ENCODE measurements around the gene ILDR1.

The ILDR1 gene

DNA sequence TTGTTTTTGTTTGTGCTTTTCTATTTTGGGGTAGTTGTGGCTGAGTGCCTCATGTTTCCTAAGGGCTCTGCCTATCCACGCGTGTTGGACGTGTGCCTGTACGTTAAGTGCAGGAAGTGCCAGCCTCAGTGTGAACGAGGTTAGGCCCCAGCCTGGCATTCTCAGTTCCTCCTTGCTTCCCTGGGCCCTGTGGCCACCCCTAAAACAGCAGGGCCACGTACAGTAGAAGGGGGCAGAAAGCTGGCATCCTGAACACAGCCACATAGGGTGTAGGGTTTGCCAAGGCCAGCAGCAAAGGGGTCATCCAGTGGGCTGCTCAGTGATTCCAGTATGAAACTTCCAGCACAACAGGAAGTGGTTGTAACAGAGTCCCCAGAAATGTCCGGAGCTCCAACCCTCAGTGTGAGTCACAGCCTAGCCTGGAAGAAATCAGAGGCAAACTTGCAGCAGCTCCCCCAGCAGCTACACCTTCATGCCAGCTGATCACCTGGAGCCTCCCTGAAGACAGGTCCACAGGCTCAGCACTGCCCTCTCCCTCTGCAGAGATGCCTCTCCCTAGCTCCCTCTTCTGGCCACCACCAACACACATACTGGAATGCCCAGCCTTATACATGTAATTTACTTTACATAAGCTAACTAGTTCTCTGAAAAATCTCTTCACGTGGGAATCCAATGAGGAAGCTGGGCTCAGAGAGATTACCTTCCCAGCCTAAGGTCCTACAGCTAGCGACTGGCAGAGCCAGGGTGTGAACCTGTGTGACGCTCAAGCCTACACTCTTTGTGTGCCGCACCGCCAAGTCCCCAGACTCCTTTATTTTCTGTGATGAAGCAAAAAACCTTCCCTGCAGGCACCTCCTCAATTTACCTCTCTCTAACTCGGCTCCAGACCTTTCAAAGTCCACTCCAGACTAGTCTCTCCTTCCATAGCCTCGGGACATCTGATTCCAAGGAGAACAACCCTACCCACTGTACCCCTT lies 26.6 kb downstream of the ILDR1 start:
- TF ChIP-seq, protein P1, sequence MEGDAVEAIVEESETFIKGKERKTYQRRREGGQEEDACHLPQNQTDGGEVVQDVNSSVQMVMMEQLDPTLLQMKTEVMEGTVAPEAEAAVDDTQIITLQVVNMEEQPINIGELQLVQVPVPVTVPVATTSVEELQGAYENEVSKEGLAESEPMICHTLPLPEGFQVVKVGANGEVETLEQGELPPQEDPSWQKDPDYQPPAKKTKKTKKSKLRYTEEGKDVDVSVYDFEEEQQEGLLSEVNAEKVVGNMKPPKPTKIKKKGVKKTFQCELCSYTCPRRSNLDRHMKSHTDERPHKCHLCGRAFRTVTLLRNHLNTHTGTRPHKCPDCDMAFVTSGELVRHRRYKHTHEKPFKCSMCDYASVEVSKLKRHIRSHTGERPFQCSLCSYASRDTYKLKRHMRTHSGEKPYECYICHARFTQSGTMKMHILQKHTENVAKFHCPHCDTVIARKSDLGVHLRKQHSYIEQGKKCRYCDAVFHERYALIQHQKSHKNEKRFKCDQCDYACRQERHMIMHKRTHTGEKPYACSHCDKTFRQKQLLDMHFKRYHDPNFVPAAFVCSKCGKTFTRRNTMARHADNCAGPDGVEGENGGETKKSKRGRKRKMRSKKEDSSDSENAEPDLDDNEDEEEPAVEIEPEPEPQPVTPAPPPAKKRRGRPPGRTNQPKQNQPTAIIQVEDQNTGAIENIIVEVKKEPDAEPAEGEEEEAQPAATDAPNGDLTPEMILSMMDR (IDR thresholded peaks at IDR 0.05; ENCODE audit: low read depth, low read length), result peak; percentile 45
- DNase-seq (ENCODE audit: extremely low read depth, low read depth), result peak; percentile 16

DNA sequence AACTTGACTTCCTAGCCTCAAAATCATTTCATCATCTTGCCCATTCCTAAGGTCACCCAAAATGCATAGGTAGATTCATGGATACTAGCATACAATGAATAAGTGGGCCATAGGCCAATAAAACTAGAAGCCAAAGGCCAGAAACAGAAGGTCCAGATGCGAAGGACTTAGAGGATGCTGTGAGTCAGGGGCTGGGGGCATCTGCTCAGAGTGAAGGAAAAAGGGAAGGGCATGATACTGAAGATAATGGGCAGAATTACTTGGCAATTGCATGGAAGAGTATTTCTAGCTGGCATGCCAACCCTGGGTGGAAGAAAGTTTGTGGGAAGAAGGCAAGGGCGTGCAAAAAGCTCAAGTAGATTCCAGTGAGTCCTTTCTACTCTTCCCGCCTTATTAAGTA lies 27.5 kb downstream of the ILDR1 start:
- no peak for DNase-seq (ENCODE audit: extremely low read depth, low read depth)
- TF ChIP-seq, protein P1 (IDR thresholded peaks at IDR 0.05; ENCODE audit: low read depth, low read length), result no peak

DNA sequence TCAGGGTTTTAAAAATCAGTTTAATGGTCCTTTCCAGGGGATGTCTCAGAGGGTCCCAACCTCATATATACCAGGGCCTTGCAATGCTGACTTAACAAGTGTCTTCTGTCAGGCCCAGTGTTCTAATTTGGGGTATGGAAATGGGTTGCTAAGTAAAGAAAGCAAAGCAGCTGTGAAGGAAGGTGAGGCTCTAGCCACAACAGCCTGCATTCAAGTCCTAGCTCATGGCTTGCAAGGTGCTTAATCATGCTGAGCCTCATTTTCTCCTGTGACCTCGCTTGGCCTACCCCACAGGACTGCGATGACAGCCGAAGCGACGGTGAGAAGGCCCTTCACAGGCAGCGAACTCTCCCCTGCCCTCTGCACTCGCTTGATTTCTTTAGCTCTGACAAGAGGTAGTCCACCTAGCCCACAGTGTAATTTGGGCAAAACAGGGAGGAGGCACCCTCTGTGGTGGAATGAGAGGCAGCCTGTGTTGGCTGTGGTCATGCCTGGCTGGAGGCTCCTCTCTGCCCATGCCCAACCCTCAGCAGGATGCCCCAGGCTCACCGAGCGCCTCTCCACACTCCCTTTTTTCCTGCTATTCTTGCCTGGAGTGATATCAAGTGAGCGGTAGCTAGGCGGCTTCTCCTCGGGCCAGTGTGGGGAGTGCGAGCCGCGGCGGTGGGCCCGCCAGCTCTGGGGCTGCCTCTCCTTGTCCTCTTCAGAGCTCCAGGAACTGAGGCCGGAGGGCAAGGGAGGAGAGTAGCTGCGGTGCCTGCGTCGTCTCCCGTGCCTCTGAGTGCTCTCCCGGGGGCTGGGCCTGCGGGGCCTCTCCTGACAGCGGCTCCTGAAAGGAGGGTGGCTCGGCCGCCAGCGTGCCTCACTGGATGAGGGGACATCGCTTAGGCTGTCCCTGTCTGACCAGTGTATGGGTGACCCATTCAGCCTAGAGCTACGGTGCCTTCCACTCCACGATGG lies 29.2 kb downstream of the ILDR1 start:
- DNase-seq (ENCODE audit: extremely low read depth, low read depth), result no peak
- TF ChIP-seq, protein P1 (IDR thresholded peaks at IDR 0.05; ENCODE audit: low read depth, low read length), result no peak

DNA sequence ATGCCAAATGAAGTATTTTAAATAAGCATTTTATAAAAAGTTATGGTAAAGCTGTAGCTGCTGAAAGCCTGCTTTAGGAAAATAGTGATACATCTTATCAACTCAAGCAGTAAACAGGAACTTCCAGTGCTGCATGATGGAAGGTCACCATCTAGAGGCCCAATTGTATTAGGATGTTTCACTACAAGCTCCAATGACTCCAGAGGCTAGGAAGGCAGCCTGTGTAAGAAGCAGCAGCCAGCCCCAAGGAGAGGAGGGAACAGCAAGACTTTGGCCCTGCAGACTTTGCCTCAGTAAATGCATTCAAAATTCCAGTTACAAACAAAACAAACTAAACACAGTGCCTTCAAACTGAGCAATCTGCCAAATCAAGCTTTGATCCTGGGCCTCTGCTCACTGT lies 32.1 kb downstream of the ILDR1 start:
- no peak for DNase-seq (ENCODE audit: extremely low read depth, low read depth)
- TF ChIP-seq, protein P1 (IDR thresholded peaks at IDR 0.05; ENCODE audit: low read depth, low read length), result no peak

DNA sequence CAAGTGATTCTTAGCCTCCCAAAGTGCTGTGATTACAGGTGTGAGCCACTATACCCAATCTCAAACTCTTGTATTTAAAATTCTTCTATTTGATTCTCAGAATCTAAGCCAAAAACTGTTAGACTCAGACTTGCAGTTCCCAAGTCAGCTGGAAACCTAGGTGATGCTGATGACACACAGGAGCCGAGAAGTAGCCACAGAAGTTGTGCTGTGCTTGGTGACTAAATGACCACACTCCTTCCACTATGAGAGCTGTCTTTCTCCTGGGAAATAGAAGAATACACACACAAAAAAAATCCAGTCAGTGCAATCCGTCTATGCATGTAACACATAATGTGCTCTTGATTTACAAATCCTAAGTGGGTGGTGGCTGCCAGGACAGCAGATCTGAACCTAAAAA lies 33.9 kb downstream of the ILDR1 start:
- no peak for DNase-seq (ENCODE audit: extremely low read depth, low read depth)
- TF ChIP-seq, protein P1 (IDR thresholded peaks at IDR 0.05; ENCODE audit: low read depth, low read length), result no peak

DNA sequence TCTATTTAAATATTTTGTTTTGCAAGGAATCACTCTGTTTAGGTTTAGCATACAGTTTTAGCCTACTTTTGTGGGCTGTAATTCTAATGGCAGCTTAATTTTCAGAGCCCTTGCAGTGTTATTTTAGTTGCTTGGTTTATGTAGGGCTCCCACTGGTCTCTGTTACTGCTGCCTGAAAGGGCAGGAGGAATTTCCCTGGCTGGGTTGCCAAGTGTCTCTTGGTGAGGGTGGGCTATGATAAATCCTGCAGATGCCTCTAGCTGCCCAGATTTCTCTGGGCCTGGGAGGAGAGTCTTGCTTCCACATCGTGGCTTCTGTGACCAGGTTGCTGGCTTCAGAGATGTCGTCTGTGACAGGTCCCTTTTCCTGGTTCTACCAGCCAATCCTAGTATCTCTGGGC lies 36.2 kb downstream of the ILDR1 start:
- no peak for DNase-seq (ENCODE audit: extremely low read depth, low read depth)
- TF ChIP-seq, protein P1 (IDR thresholded peaks at IDR 0.05; ENCODE audit: low read depth, low read length), result no peak
